A549 (cell line): ENCODE results near the gene BMI1. TPM values are rescaled to one million over a fixed set of nuclear protein-coding genes. Genes with fewer than 3 reads are reported as not detected.
"Not testable (repeated sequence)": the region's sequence is repeated elsewhere in the genome, so short reads cannot be mapped to it uniquely, and the experiment has no call there.

Source experiments
- ATAC-seq, 2 experiments: fragments of 200-7000 bp in 1 of 2; fragments of >200 bp in 1 of 2; cut with Nextera tagmentation in 1 of 2; cut with Tn5 transposase in 1 of 2; 3 replicates each; pipeline versions ENCODE4 v1.8.0 to v1.9.1; 2018 to 2020; ENCODE audit warnings: mild to moderate bottlenecking in 1 of 2, moderate library complexity in 1 of 2
- CTCF ChIA-PET: fragments of 300-600 bp; sonication (Branson Sonifier 250); formaldehyde crosslinking; extraction: SDS; loops from one replicate; lab custom pipeline; 2021; ENCODE audit warnings: antibody characterized with exemption, inconsistent platforms; lab: Yijun Ruan, JAX
- POLR2A ChIA-PET: fragments of 350-600 bp; formaldehyde crosslinking; extraction: SDS; loops from one replicate; lab custom pipeline; 2021; ENCODE audit warnings: antibody characterized with exemption, inconsistent platforms; lab: Yijun Ruan, JAX
- DNase-seq, 2 experiments: peaks; one replicate each; pipeline versions ENCODE4 v3.0.0 to v3.0.0-alpha.2; 2011 to 2016; ENCODE audit warnings: low read depth in 1 of 2, low spot score in 1 of 2
- FAIRE-seq: peaks from 2 replicates; lab custom pipeline; 2011; peaks lifted over from hg19 to GRCh38; lab: Jason Lieb, UNC
- H3K27ac ChIP-seq, 2 experiments: fragments of >200 bp; sonication (Bioruptor Twin); formaldehyde crosslinking; 3 replicates each; pipeline ENCODE4 v1.5.1; 2016 to 2017
- H3K4me1 ChIP-seq: fragments of >200 bp; sonication (Bioruptor Twin); formaldehyde crosslinking; 3 replicates; pipeline ENCODE4 v1.6.1; 2016
- H3K4me2 ChIP-seq: fragments of >200 bp; sonication (Bioruptor Twin); formaldehyde crosslinking; 3 replicates; pipeline ENCODE4 v1.6.1; 2016
- H3K4me3 ChIP-seq: fragments of >200 bp; sonication (Bioruptor Twin); formaldehyde crosslinking; 3 replicates; pipeline ENCODE4 v1.5.1; 2016
- H3K9me3 ChIP-seq: fragments of >200 bp; sonication (Bioruptor Twin); formaldehyde crosslinking; 3 replicates; pipeline ENCODE4 v1.6.1; 2016
- CHD2 ChIP-seq: fragments of 150-350 bp; IDR thresholded peaks from 2 replicates; pipeline ENCODE4 v1.6.1; 2014; ENCODE audit warnings: low read length; ENCODE audit not compliant: partially characterized antibody
- CHD4 ChIP-seq: fragments of 200-600 bp; sonication (generic); IDR thresholded peaks from 2 replicates; pipeline ENCODE4 v1.6.1; 2016; ENCODE audit warnings: antibody characterized with exemption, mild to moderate bottlenecking, borderline replicate concordance
- EHMT2 ChIP-seq: fragments of 200-600 bp; sonication (generic); IDR thresholded peaks from 2 replicates; pipeline ENCODE4 v1.6.1; 2016; ENCODE audit warnings: antibody characterized with exemption, low read depth, mild to moderate bottlenecking, moderate library complexity
- EP300 ChIP-seq, 2 experiments: fragments of >200 bp; sonication (Bioruptor Twin); formaldehyde crosslinking; IDR thresholded peaks; 2 replicates in 1 of 2; 3 replicates in 1 of 2; pipeline ENCODE4 v1.6.1; 2016 to 2017
- FOSB ChIP-seq: fragments of 250-450 bp; sonication (Bioruptor Pico); IDR thresholded peaks from 2 replicates; pipeline ENCODE4 v1.5.0; 2020; ENCODE audit warnings: mild to moderate bottlenecking, moderate library complexity
- FOSL2 ChIP-seq, 2 experiments: fragments of 450-650 bp in 1 of 2; fragments of >200 bp in 1 of 2; sonication (Bioruptor Twin) in 1 of 2; formaldehyde crosslinking; IDR thresholded peaks; 2 replicates each; pipeline versions ENCODE4 v1.5.0 to v1.6.1; 2016 to 2020; ENCODE audit warnings: mild to moderate bottlenecking in 1 of 2, moderate library complexity in 1 of 2
- HOXB5 ChIP-seq: fragments of 250-450 bp; sonication (Bioruptor Pico); IDR thresholded peaks from 2 replicates; pipeline ENCODE4 v1.5.0; 2020; ENCODE audit warnings: mild to moderate bottlenecking, moderate library complexity
- JUNB ChIP-seq: fragments of >200 bp; sonication (Bioruptor Twin); formaldehyde crosslinking; IDR thresholded peaks from 2 replicates; pipeline ENCODE4 v1.6.1; 2016
- MYC ChIP-seq: IDR thresholded peaks from 2 replicates; pipeline ENCODE4 v1.6.1; 2012; ENCODE audit warnings: mild to moderate bottlenecking, inconsistent platforms, low read length, improper control_type of control experiment, borderline replicate concordance
- SMC3 ChIP-seq: fragments of >200 bp; sonication (Bioruptor Twin); formaldehyde crosslinking; IDR thresholded peaks from 3 replicates; pipeline ENCODE4 v1.6.1; 2018; ENCODE audit warnings: inconsistent platforms
- WGBS: methylation state at CpG from one replicate; pipeline ENCODE4 v1.1.6; 2017; ENCODE audit errors: missing lambda C conversion rate; 5-methylcytosine and 5-hydroxymethylcytosine counted together
- polyA plus RNA-seq, 4 experiments: library from polyadenylated mRNA; depleted of rRNA in 3 of 4; stranded (reverse); fragments of >200 nt; fragmentation: RNase III in 1 of 4; extraction: RNeasy Plus Mini Kit Qiagen cat#74134 plus additional on column Dnase treatment in 1 of 4; gene quantifications; 2 replicates in 3 of 4; 3 replicates in 1 of 4; pipeline ENCODE4 v1.2.3, GENCODE V29; 2011 to 2017
- TF ChIP-seq, protein P1 (sequence below): fragments of 200-600 bp; sonication (generic); IDR thresholded peaks from 2 replicates; pipeline ENCODE4 v1.6.1; 2016; ENCODE audit warnings: antibody characterized with exemption, mild to moderate bottlenecking, moderate library complexity
- TF ChIP-seq, protein P2 (sequence below): IDR thresholded peaks from 2 replicates; pipeline ENCODE4 v1.6.1; 2012
- TF ChIP-seq, protein P3 (sequence below): fragments of 450-650 bp; IDR thresholded peaks from 2 replicates; pipeline ENCODE4 v1.6.1; 2014; ENCODE audit warnings: antibody characterized with exemption
- TF ChIP-seq, protein P4 (sequence below): fragments of 150-350 bp; IDR thresholded peaks from 2 replicates; pipeline ENCODE4 v1.6.1; 2014; ENCODE audit warnings: low read depth, mild to moderate bottlenecking, low read length

The BMI1 gene
- polyA plus RNA-seq, 2 of the 4 experiments (the other 2 are of a cell fraction), result 44.4 to 77.3 TPM

DNA sequence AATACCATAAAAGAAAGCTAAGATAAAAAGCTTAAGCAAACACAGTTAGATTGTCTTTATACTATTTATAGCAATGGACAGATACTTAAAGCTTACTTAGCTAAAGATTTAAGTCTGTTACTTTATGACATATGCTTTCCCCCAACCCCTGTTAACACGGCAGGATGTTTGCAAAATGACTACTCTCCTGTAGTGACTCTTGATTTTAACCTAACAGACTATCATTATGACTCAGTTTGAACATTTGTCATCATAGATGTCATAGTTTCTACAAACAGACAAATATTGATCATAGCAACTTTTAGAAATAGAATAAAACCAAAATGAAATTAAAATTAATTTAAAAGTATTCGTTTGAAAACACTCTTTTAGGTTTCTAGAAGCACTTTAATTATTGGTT lies 12.5 kb upstream of the BMI1 start:
- 5% methylated on average over 2 of the region's 2 CpGs for WGBS
- H3K4me3 ChIP-seq, result no peak overlapping the region
- H3K4me1 ChIP-seq, result peaks cover 10% of the 10 kb centered on the region; the same call in 2 of the 3 replicates
- FAIRE-seq, result peak; percentile 96
- TF ChIP-seq, protein P1, sequence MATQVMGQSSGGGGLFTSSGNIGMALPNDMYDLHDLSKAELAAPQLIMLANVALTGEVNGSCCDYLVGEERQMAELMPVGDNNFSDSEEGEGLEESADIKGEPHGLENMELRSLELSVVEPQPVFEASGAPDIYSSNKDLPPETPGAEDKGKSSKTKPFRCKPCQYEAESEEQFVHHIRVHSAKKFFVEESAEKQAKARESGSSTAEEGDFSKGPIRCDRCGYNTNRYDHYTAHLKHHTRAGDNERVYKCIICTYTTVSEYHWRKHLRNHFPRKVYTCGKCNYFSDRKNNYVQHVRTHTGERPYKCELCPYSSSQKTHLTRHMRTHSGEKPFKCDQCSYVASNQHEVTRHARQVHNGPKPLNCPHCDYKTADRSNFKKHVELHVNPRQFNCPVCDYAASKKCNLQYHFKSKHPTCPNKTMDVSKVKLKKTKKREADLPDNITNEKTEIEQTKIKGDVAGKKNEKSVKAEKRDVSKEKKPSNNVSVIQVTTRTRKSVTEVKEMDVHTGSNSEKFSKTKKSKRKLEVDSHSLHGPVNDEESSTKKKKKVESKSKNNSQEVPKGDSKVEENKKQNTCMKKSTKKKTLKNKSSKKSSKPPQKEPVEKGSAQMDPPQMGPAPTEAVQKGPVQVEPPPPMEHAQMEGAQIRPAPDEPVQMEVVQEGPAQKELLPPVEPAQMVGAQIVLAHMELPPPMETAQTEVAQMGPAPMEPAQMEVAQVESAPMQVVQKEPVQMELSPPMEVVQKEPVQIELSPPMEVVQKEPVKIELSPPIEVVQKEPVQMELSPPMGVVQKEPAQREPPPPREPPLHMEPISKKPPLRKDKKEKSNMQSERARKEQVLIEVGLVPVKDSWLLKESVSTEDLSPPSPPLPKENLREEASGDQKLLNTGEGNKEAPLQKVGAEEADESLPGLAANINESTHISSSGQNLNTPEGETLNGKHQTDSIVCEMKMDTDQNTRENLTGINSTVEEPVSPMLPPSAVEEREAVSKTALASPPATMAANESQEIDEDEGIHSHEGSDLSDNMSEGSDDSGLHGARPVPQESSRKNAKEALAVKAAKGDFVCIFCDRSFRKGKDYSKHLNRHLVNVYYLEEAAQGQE, result no peak
- no peak for TF ChIP-seq FOSL2 (IDR thresholded peaks at IDR 0.05)
- TF ChIP-seq FOSL2 (CRISPR knock-in tag; IDR thresholded peaks at IDR 0.05), result peak; percentile 82
- TF ChIP-seq JUNB, result peak; percentile 63
- TF ChIP-seq EHMT2, result no peak
- peak in 1 of 2 experiments; percentile 64; a peak in 2 of 6 replicates for ATAC-seq
- DNase-seq, result peak; percentile 46 to 60
- no peak overlapping the region for H3K27ac ChIP-seq
- CTCF ChIA-PET, result no interaction called here
- no peaks in the 10 kb centered on the region for H3K9me3 ChIP-seq
- H3K4me2 ChIP-seq, result peak overlapping the region; percentile 28; the same call in 2 of the 3 replicates
- POLR2A ChIA-PET, result interaction anchor here (1.2 kb wide), 1 partner anchor 8 kb away, joined by 3 read pairs; the partner anchor contains the start of gene COMMD3

DNA sequence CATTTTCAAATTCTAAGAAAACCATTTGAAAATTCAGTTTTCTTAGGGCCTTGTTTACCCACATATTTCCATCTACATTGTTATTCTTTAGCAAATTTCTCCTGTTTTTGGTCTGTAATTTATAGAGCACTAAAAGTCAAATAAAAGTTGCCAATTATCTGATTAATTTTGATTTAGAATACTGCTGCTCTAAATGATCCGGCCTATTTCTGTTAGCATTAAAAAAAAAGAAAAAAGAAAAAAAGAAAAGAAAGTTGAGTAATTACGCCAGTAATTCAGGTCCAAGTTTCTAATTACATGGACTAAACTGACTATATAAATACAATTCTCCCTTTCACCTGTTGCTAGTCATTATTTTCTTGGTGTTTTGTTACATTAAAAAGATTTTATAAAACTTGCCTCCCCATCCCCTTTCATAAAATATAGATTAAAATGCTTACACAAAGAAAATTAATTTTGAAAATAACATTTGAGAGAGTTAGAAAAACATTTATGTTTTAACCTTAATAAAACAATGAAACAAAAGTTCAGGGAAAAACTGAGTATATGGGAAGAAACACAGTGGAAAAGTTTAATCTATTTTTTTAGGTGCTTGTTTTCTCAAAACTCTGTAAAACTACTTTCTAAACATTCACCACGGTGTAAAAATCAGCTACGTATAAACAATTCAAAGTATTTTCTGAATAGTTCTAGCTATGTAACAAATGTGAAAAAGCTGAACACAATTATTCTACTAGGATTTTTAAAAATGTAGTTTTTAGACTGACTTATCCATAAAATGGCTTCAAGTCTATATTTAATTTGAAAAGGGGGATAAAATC lies 11.5 kb upstream of the BMI1 start:
- TF ChIP-seq SMC3, result no peak
- H3K9me3 ChIP-seq, result no peaks in the 10 kb centered on the region
- ATAC-seq, result no peak
- peaks cover 10% of the 10 kb centered on the region; the same call in 2 of the 3 replicates for H3K4me1 ChIP-seq
- CTCF ChIA-PET, result no interaction called here
- WGBS, result 88% methylated on average over 4 of the region's 4 CpGs
- FAIRE-seq, result no peak
- DNase-seq, result no peak
- no peak overlapping the region for H3K4me2 ChIP-seq
- H3K4me3 ChIP-seq, result no peak overlapping the region
- POLR2A ChIA-PET, result no interaction called here
- no peak overlapping the region for H3K27ac ChIP-seq

DNA sequence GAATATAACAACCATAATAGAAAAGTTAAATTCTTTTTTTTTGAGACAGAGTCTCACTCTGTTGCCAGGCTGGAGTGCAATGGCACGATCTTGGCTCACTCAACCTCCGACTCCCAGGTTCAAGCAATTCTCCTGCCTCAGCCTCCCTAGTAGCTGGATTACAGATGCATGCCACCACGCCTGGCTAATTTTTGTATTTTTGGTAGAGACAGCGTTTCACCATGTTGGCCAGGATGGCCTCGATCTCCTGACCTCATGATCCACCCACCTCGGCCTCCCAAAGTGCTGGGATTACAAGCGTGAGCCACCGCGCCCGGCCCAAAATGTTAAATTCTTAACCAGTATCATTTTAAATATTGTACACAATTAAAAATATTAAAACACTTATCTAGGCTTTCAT lies 10.9 kb upstream of the BMI1 start:
- 92% methylated on average over 10 of the region's 10 CpGs for WGBS
- H3K4me3 ChIP-seq, ATAC-seq, H3K4me2 ChIP-seq, FAIRE-seq, DNase-seq, H3K9me3 ChIP-seq, POLR2A ChIA-PET, CTCF ChIA-PET, H3K27ac ChIP-seq: not testable (repeated sequence)
- peaks cover 13% of the 10 kb centered on the region; the same call in 2 of the 3 replicates for H3K4me1 ChIP-seq

DNA sequence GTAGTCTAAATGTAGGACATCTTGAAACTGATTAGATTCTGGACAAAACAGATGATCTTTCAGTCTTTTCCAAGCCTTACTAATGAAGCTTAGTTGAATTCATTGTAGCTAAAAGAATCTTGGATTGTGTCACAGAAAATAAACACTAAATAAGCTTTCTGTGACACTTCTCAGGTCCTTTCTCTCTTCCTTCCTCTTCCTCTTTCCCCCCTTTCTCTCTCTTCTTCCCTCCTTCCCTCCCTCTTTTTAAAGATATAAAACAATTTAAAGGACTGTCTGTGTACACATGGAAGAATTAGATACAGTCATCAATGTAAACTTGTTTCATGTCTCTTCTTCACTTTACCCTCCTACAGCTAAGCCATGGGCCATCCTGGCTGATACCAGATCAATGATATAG lies 10.0 kb upstream of the BMI1 start:
- no peak for TF ChIP-seq MYC
- TF ChIP-seq CHD2, result no peak
- TF ChIP-seq EP300 (IDR thresholded peaks at IDR 0.05), result no peak
- TF ChIP-seq, protein P2, sequence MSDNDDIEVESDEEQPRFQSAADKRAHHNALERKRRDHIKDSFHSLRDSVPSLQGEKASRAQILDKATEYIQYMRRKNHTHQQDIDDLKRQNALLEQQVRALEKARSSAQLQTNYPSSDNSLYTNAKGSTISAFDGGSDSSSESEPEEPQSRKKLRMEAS, result no peak
- Histone ChIP-seq H3K27ac (no peak overlapping the region), H3K9me3 (no peaks in the 10 kb centered on the region), H3K4me3 (no peak overlapping the region), H3K4me1 (peaks cover 17% of the 10 kb centered on the region; the same call in 2 of the 3 replicates), H3K4me2 (no peak overlapping the region)
- no peak for ATAC-seq
- POLR2A ChIA-PET, result no interaction called here
- no peak for DNase-seq
- CTCF ChIA-PET, result no interaction called here
- no peak for FAIRE-seq

DNA sequence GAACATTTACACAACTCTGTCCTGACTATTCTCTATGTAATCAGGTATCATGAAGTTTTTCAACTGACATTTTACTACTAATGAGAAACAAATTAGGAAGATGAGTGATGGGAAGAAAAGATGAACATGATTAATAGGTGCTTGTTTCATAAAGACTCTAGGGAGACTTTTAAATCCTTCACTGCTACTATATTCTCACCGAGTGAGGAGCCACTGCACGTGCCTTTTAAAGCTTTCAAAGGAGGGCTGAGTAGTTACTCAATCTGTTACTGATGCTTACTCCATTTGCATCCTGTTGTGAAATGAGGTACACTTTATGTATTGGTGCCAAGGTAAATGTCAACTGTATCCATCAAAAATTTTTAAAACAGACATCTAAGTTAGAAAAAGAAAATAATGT lies 6.0 kb upstream of the BMI1 start:
- H3K27ac ChIP-seq, result no peak overlapping the region
- ChIA-PET CTCF (interaction anchor here (1.6 kb wide), 1 partner anchor 82 kb away, joined by 3 read pairs; no protein-coding TSS in a partner anchor), POLR2A (interaction anchor here (2.4 to 2.5 kb wide), 3 partner anchors 25 to 312 kb away, joined by 17 to 62 read pairs (median 19); partner anchors contain the start of gene DNAJC1)
- peak overlapping the region; percentile 91 for H3K4me2 ChIP-seq
- no peak overlapping the region; the same call in 2 of the 3 replicates for H3K4me3 ChIP-seq
- H3K9me3 ChIP-seq, result no peaks in the 10 kb centered on the region
- FAIRE-seq (no peak), DNase-seq (no peak), ATAC-seq (no peak)
- 69% methylated on average over 2 of the region's 2 CpGs for WGBS
- peaks cover 20% of the 10 kb centered on the region for H3K4me1 ChIP-seq
- TF ChIP-seq, protein P1, result no peak
- TF ChIP-seq, protein P3, sequence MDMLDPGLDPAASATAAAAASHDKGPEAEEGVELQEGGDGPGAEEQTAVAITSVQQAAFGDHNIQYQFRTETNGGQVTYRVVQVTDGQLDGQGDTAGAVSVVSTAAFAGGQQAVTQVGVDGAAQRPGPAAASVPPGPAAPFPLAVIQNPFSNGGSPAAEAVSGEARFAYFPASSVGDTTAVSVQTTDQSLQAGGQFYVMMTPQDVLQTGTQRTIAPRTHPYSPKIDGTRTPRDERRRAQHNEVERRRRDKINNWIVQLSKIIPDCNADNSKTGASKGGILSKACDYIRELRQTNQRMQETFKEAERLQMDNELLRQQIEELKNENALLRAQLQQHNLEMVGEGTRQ, result no peak
- no peak for TF ChIP-seq CHD4
- TF ChIP-seq, protein P4, sequence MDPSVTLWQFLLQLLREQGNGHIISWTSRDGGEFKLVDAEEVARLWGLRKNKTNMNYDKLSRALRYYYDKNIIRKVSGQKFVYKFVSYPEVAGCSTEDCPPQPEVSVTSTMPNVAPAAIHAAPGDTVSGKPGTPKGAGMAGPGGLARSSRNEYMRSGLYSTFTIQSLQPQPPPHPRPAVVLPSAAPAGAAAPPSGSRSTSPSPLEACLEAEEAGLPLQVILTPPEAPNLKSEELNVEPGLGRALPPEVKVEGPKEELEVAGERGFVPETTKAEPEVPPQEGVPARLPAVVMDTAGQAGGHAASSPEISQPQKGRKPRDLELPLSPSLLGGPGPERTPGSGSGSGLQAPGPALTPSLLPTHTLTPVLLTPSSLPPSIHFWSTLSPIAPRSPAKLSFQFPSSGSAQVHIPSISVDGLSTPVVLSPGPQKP, result no peak
- TF ChIP-seq FOSB (CRISPR knock-in tag), result no peak
- no peak for TF ChIP-seq HOXB5 (CRISPR knock-in tag)
